Bronchial epithelial cell (primary cell): ENCODE data around the gene NGB. TPM values are rescaled to one million over a fixed set of nuclear protein-coding genes. Genes with fewer than 3 reads are reported as not detected.
A peak's percentile ranks its signal among the peaks of the same experiment; 100 is the strongest.

Source experiments
- DNase-seq: peaks from one replicate; pipeline ENCODE4 v3.0.0-alpha.2; 2010; ENCODE audit warnings: low read depth
- FAIRE-seq: peaks from 2 replicates; lab custom pipeline; 2011; peaks lifted over from hg19 to GRCh38; lab: Jason Lieb, UNC
- H3K27me3 ChIP-seq: 2 replicates; pipeline ENCODE4 v1.5.1; 2011; ENCODE audit warnings: low read length; ENCODE audit not compliant: control insufficient read depth, insufficient read depth
- H3K36me3 ChIP-seq: 2 replicates; pipeline ENCODE4 v1.5.1; 2011; ENCODE audit warnings: low read length; ENCODE audit not compliant: control insufficient read depth, insufficient read depth
- H3K4me3 ChIP-seq: 2 replicates; pipeline ENCODE4 v1.5.1; 2011; ENCODE audit warnings: mild to moderate bottlenecking, low read depth, low read length, control low read depth
- CTCF ChIP-seq: IDR thresholded peaks from 2 replicates; pipeline ENCODE4 v1.5.1; 2011; ENCODE audit warnings: mild to moderate bottlenecking, moderate library complexity, low read length, control low read depth, inconsistent platforms; ENCODE audit not compliant: insufficient read depth, severe bottlenecking
- total RNA-seq: library from RNA; depleted of rRNA; stranded (reverse); fragments of >200 nt; gene quantifications from 2 replicates; pipeline ENCODE4 v1.2.1, GENCODE V29; 2014

NGB gene
- total RNA-seq, 1 donor from 2014 or later: 0.26 TPM

- Histone ChIP-seq H3K27me3 (no peaks in the 10 kb centered on the region), H3K4me3 (no peak overlapping the region), H3K36me3 (no peaks in the 10 kb centered on the region)
- TF ChIP-seq CTCF: no peak
- no peak for FAIRE-seq
- DNase-seq: no peak
Measured at GRCh38 chr14:77228056-77228455, 43.0 kb downstream of the NGB start.

GRCh38 chr14:77225892-77226557, 45.0 kb downstream of the NGB start:
- no peaks in the 10 kb centered on the region for H3K36me3 ChIP-seq
- DNase-seq (no peak), FAIRE-seq (peak; percentile 7)
- no peak overlapping the region for H3K4me3 ChIP-seq
- TF ChIP-seq CTCF: no peak
- no peaks in the 10 kb centered on the region for H3K27me3 ChIP-seq

GRCh38 chr14:77225254-77225653, 45.8 kb downstream of the NGB start:
- Histone ChIP-seq H3K27me3 (no peaks in the 10 kb centered on the region), H3K36me3 (no peaks in the 10 kb centered on the region), H3K4me3 (no peak overlapping the region)
- DNase-seq: no peak
- TF ChIP-seq CTCF: no peak
- FAIRE-seq: no peak

DNA sequence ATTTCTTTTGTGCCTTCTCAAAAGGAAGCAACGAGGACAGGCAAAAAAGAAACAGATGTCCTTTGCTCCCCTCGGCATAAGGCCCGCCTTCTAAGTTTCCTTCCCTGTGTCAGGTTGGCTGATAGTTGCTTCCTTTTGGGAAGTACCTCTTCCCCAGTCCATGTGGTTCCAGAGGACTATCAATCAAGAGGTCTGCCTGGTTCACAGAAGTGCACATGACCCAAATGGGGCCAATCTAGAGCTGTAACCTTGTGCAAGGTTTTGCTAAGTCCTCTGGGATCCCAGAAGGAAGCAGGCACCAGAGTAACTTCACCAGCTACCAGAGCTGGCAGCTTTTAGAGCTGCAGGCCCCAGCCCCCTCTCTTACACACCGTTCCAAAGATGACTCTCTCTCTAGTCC, 46.8 kb downstream of the NGB start:
- DNase-seq: no peak
- H3K4me3 ChIP-seq: no peak overlapping the region
- no peaks in the 10 kb centered on the region for H3K36me3 ChIP-seq
- H3K27me3 ChIP-seq: peaks cover 2% of the 10 kb centered on the region
- no peak for TF ChIP-seq CTCF
- no peak for FAIRE-seq

GRCh38 chr14:77222546-77223225, 48.3 kb downstream of the NGB start:
- Histone ChIP-seq H3K4me3 (no peak overlapping the region), H3K27me3 (peaks cover 2% of the 10 kb centered on the region), H3K36me3 (no peaks in the 10 kb centered on the region)
- TF ChIP-seq CTCF: no peak
- FAIRE-seq: no peak
- DNase-seq: no peak
